Central memory CD8-positive, alpha-beta T cell (primary cell): Measurements from ENCODE around the gene HAUS5.
"Not testable (repeated sequence)": the region's sequence is repeated elsewhere in the genome, so short reads cannot be mapped to it uniquely, and the experiment has no call there.

Source experiments
- ATAC-seq: fragments of 150-1000 bp; cut with Tn5 transposase; replicated peaks from 2 replicates; pipeline ENCODE4 v1.10.0; 2022; ENCODE audit warnings: mild to moderate bottlenecking, moderate FRiP score, moderate number of reproducible peaks; ENCODE audit not compliant: poor library complexity, severe bottlenecking; ENCODE audit errors: extremely low read depth
- DNase-seq, 2 donors: peaks; one replicate each; pipeline ENCODE4 v3.0.0; 2021; ENCODE audit warnings: low spot score in 2 of 2
- H3K27ac Mint-ChIP-seq: one replicate; pipeline ENCODE4 v1.8.0; 2022; ENCODE audit warnings: low read depth, mild to moderate bottlenecking, moderate library complexity, mixed read lengths
- H3K27me3 Mint-ChIP-seq: one replicate; pipeline ENCODE4 v1.8.0; 2022; ENCODE audit warnings: mixed read lengths
- H3K36me3 Mint-ChIP-seq: one replicate; pipeline ENCODE4 v1.8.0; 2022; ENCODE audit warnings: mild to moderate bottlenecking, moderate library complexity, mixed read lengths; ENCODE audit not compliant: insufficient read depth
- H3K4me1 Mint-ChIP-seq: one replicate; pipeline ENCODE4 v1.8.0; 2022; ENCODE audit warnings: mixed read lengths
- H3K4me3 Mint-ChIP-seq: one replicate; pipeline ENCODE4 v1.8.0; 2022; ENCODE audit warnings: mild to moderate bottlenecking, moderate library complexity, mixed read lengths
- H3K9me3 Mint-ChIP-seq: one replicate; pipeline ENCODE4 v1.8.0; 2022; ENCODE audit warnings: mixed read lengths

The HAUS5 gene

GRCh38 chr19:35587321-35587720 is 25.2 kb upstream of the HAUS5 start:
- H3K4me3 Mint-ChIP-seq = no peak overlapping the region
- ATAC-seq = no peak
- no peaks in the 10 kb centered on the region for H3K36me3 Mint-ChIP-seq
- no peak overlapping the region for H3K27ac Mint-ChIP-seq
- peaks cover 47% of the 10 kb centered on the region for H3K27me3 Mint-ChIP-seq
- no peaks in the 10 kb centered on the region for H3K9me3 Mint-ChIP-seq
- no peak for DNase-seq
- no peaks in the 10 kb centered on the region for H3K4me1 Mint-ChIP-seq

- ATAC-seq (no peak), DNase-seq (no peak)
- no peak overlapping the region for H3K27ac Mint-ChIP-seq
- no peak overlapping the region for H3K4me3 Mint-ChIP-seq
- no peaks in the 10 kb centered on the region for H3K9me3 Mint-ChIP-seq
- H3K27me3 Mint-ChIP-seq = peaks cover 15% of the 10 kb centered on the region
- no peaks in the 10 kb centered on the region for H3K36me3 Mint-ChIP-seq
- H3K4me1 Mint-ChIP-seq = no peaks in the 10 kb centered on the region
Measured at GRCh38 chr19:35590875-35591274, 21.7 kb upstream of the HAUS5 start.

- no peak for DNase-seq
Measured at GRCh38 chr19:35592226-35592625, 20.3 kb upstream of the HAUS5 start.

GRCh38 chr19:35595026-35595425 is 17.5 kb upstream of the HAUS5 start:
- H3K27ac Mint-ChIP-seq, H3K36me3 Mint-ChIP-seq: not testable (repeated sequence)

More at GRCh38 chr19:35592226-35592625, 20.3 kb upstream of the HAUS5 start:
- no peaks in the 10 kb centered on the region for H3K9me3 Mint-ChIP-seq
- no peak overlapping the region for H3K4me3 Mint-ChIP-seq
- H3K36me3 Mint-ChIP-seq = no peaks in the 10 kb centered on the region
- no peak for ATAC-seq
- peaks cover 1% of the 10 kb centered on the region for H3K27me3 Mint-ChIP-seq
- H3K4me1 Mint-ChIP-seq = no peaks in the 10 kb centered on the region
- no peak overlapping the region for H3K27ac Mint-ChIP-seq

GRCh38 chr19:35595928-35596327 is 16.6 kb upstream of the HAUS5 start:
- Mint-ChIP-seq H3K4me1 (no peaks in the 10 kb centered on the region), H3K36me3 (no peaks in the 10 kb centered on the region), H3K4me3 (no peak overlapping the region), H3K27me3 (peaks cover 28% of the 10 kb centered on the region), H3K9me3 (no peaks in the 10 kb centered on the region), H3K27ac (no peak overlapping the region)
- no peak for ATAC-seq
- DNase-seq = no peak

More at GRCh38 chr19:35595026-35595425, 17.5 kb upstream of the HAUS5 start:
- H3K4me1 Mint-ChIP-seq, H3K4me3 Mint-ChIP-seq, H3K9me3 Mint-ChIP-seq, ATAC-seq, DNase-seq: not testable (repeated sequence)
- H3K27me3 Mint-ChIP-seq = peaks cover 19% of the 10 kb centered on the region

- Mint-ChIP-seq H3K4me3 (no peak overlapping the region), H3K9me3 (no peaks in the 10 kb centered on the region), H3K27me3 (peaks cover 34% of the 10 kb centered on the region), H3K36me3 (no peaks in the 10 kb centered on the region), H3K4me1 (no peaks in the 10 kb centered on the region), H3K27ac (no peak overlapping the region)
- no peak for DNase-seq
- no peak for ATAC-seq
Measured at GRCh38 chr19:35596366-35596999, 16.1 kb upstream of the HAUS5 start.

GRCh38 chr19:35601971-35602370 is 10.6 kb upstream of the HAUS5 start:
- Mint-ChIP-seq H3K4me3 (no peak overlapping the region), H3K36me3 (no peaks in the 10 kb centered on the region), H3K9me3 (no peaks in the 10 kb centered on the region), H3K4me1 (no peaks in the 10 kb centered on the region), H3K27me3 (peaks cover 35% of the 10 kb centered on the region), H3K27ac (no peak overlapping the region)
- DNase-seq (no peak), ATAC-seq (no peak)

- not testable (repeated sequence) for DNase-seq, H3K4me1 Mint-ChIP-seq, H3K27ac Mint-ChIP-seq, H3K4me3 Mint-ChIP-seq, H3K9me3 Mint-ChIP-seq, ATAC-seq, H3K36me3 Mint-ChIP-seq
- peaks cover 22% of the 10 kb centered on the region for H3K27me3 Mint-ChIP-seq
Measured at GRCh38 chr19:35604436-35604835, 8.1 kb upstream of the HAUS5 start.

- not testable (repeated sequence) for H3K36me3 Mint-ChIP-seq, H3K4me3 Mint-ChIP-seq, DNase-seq, ATAC-seq, H3K4me1 Mint-ChIP-seq, H3K27me3 Mint-ChIP-seq, H3K27ac Mint-ChIP-seq, H3K9me3 Mint-ChIP-seq
Measured at GRCh38 chr19:35607170-35607569, 5.4 kb upstream of the HAUS5 start.

GRCh38 chr19:35607661-35608060 is 4.9 kb upstream of the HAUS5 start:
- Mint-ChIP-seq H3K4me1 (peaks cover 15% of the 10 kb centered on the region), H3K9me3 (peaks cover 8% of the 10 kb centered on the region), H3K27ac (no peak overlapping the region), H3K36me3 (peaks cover 8% of the 10 kb centered on the region), H3K27me3 (no peaks in the 10 kb centered on the region), H3K4me3 (no peak overlapping the region)
- no peak for DNase-seq
- no peak for ATAC-seq

- Mint-ChIP-seq H3K27ac (peak overlapping the region; percentile 7), H3K9me3 (peaks cover 8% of the 10 kb centered on the region)
Measured at GRCh38 chr19:35608251-35608650, 4.3 kb upstream of the HAUS5 start.

GRCh38 chr19:35609851-35610353 is 2.6 kb upstream of the HAUS5 start:
- H3K4me1 Mint-ChIP-seq = peaks cover 16% of the 10 kb centered on the region
- DNase-seq (no peak), ATAC-seq (no peak)
- peaks cover 8% of the 10 kb centered on the region for H3K9me3 Mint-ChIP-seq
- peaks cover 17% of the 10 kb centered on the region for H3K36me3 Mint-ChIP-seq
- H3K4me3 Mint-ChIP-seq = no peak overlapping the region
- no peak overlapping the region for H3K27ac Mint-ChIP-seq
- H3K27me3 Mint-ChIP-seq = no peaks in the 10 kb centered on the region

More at GRCh38 chr19:35608251-35608650, 4.3 kb upstream of the HAUS5 start:
- DNase-seq (no peak), ATAC-seq (no peak)
- peaks cover 10% of the 10 kb centered on the region for H3K36me3 Mint-ChIP-seq
- H3K4me3 Mint-ChIP-seq = no peak overlapping the region
- H3K27me3 Mint-ChIP-seq = no peaks in the 10 kb centered on the region
- H3K4me1 Mint-ChIP-seq = peaks cover 16% of the 10 kb centered on the region

- peak overlapping the region; percentile 85 for H3K4me3 Mint-ChIP-seq
Measured at GRCh38 chr19:35612224-35612558, 344 bp upstream of the HAUS5 start.

More at GRCh38 chr19:35612224-35612558, 344 bp upstream of the HAUS5 start:
- Mint-ChIP-seq H3K27ac (peak overlapping the region; percentile 92), H3K4me1 (peaks cover 16% of the 10 kb centered on the region), H3K27me3 (no peaks in the 10 kb centered on the region), H3K36me3 (peaks cover 17% of the 10 kb centered on the region), H3K9me3 (peaks cover 8% of the 10 kb centered on the region)
- no peak for DNase-seq
- ATAC-seq = no peak
